ENCODE results near the gene SCCPDH. TPM values are rescaled to one million over a fixed set of nuclear protein-coding genes. Genes with fewer than 3 reads are reported as not detected.
"Not testable (repeated sequence)": the region's sequence is repeated elsewhere in the genome, so short reads cannot be mapped to it uniquely, and the experiment has no call there.

The SCCPDH gene
- total RNA-seq, 4 donors from 2014 or later = 13.3 to 23.3 (median 17.0) TPM

- intact Hi-C loops (cut with DNase I; ENCODE audit: low total_unique reads) = no loop called here
- TF ChIP-seq CTCF (IDR thresholded peaks at IDR 0.05) (no peak), POLR2A (IDR thresholded peaks at IDR 0.05) (no peak)
- WGBS, 2 donors = 92 to 94% methylated on average over 4 of the region's 4 CpGs
- no peak overlapping the region for H3K4me3 ChIP-seq (ENCODE audit: low read depth, poor library complexity, severe bottlenecking)
- DNase-seq (ENCODE audit: low spot score in 2 of 2) = no peak
These were observed 15.0 kb upstream of the SCCPDH start for GRCh38 chr1:246709196-246709595.

- intact Hi-C loops (cut with DNase I; ENCODE audit: low total_unique reads) = no loop called here
- no peak overlapping the region for H3K4me3 ChIP-seq (ENCODE audit: low read depth, poor library complexity, severe bottlenecking)
- no peak for DNase-seq (ENCODE audit: low spot score in 2 of 2)
- WGBS, 2 donors = 50 to 59% methylated on average over 2 of the region's 2 CpGs
- no peak for TF ChIP-seq CTCF (IDR thresholded peaks at IDR 0.05)
- TF ChIP-seq POLR2A (IDR thresholded peaks at IDR 0.05) = no peak
These were observed 14.4 kb upstream of the SCCPDH start for GRCh38 chr1:246709835-246710234.

- DNase-seq (ENCODE audit: low spot score in 2 of 2) = no peak
- WGBS, 2 donors = 64 to 69% methylated on average over 3 of the region's 3 CpGs
- no peak overlapping the region for H3K4me3 ChIP-seq (ENCODE audit: low read depth, poor library complexity, severe bottlenecking)
- TF ChIP-seq CTCF (IDR thresholded peaks at IDR 0.05) (no peak), POLR2A (IDR thresholded peaks at IDR 0.05) (no peak)
- intact Hi-C loops (cut with DNase I; ENCODE audit: low total_unique reads) = no loop called here
These were observed 12.6 kb upstream of the SCCPDH start for GRCh38 chr1:246711548-246712003.

GRCh38 chr1:246712428-246712827 is 11.8 kb upstream of the SCCPDH start:
- WGBS, 2 donors = 92 to 95% methylated on average over 5 of the region's 5 CpGs
- intact Hi-C loops (cut with DNase I; ENCODE audit: low total_unique reads); DNase-seq (ENCODE audit: low spot score in 2 of 2); H3K4me3 ChIP-seq (ENCODE audit: low read depth, poor library complexity, severe bottlenecking): not testable (repeated sequence)

- 100% methylated on average over 1 of the region's 2 CpGs; no CpG with 5 or more reads in 1 of the 2 donors for WGBS, 2 donors
- H3K4me3 ChIP-seq (ENCODE audit: low read depth, poor library complexity, severe bottlenecking); DNase-seq (ENCODE audit: low spot score in 2 of 2); intact Hi-C loops (cut with DNase I; ENCODE audit: low total_unique reads): not testable (repeated sequence)
These were observed 4.8 kb upstream of the SCCPDH start for GRCh38 chr1:246719361-246719760.

GRCh38 chr1:246720814-246721213 is 3.4 kb upstream of the SCCPDH start:
- intact Hi-C loops (cut with DNase I; ENCODE audit: low total_unique reads) = not testable (repeated sequence)

GRCh38 chr1:246722720-246723119 is 1.5 kb upstream of the SCCPDH start:
- WGBS, 2 donors = 74 to 80% methylated on average over 4 of the region's 4 CpGs
- TF ChIP-seq CTCF (IDR thresholded peaks at IDR 0.05) (no peak), POLR2A (IDR thresholded peaks at IDR 0.05) (no peak)
- no peak for DNase-seq (ENCODE audit: low spot score in 2 of 2)
- intact Hi-C loops (cut with DNase I; ENCODE audit: low total_unique reads) = no loop called here
- H3K4me3 ChIP-seq (ENCODE audit: low read depth, poor library complexity, severe bottlenecking) = no peak overlapping the region

More at GRCh38 chr1:246720814-246721213, 3.4 kb upstream of the SCCPDH start:
- H3K4me3 ChIP-seq (ENCODE audit: low read depth, poor library complexity, severe bottlenecking); DNase-seq (ENCODE audit: low spot score in 2 of 2): not testable (repeated sequence)
- WGBS, 2 donors = 90% methylated on average over 7 of the region's 7 CpGs

Data from lower leg skin (tissue), 4 donors.